A549 (cell line): Measurements from ENCODE around the gene DENND5A. TPM values are rescaled to one million over a fixed set of nuclear protein-coding genes. Genes with fewer than 3 reads are reported as not detected.

Experiments
- ATAC-seq, 2 experiments: fragments of 200-7000 bp in 1 of 2; fragments of >200 bp in 1 of 2; cut with Nextera tagmentation in 1 of 2; cut with Tn5 transposase in 1 of 2; 3 replicates each; pipeline versions ENCODE4 v1.8.0 to v1.9.1; 2018 to 2020; ENCODE audit warnings: mild to moderate bottlenecking in 1 of 2, moderate library complexity in 1 of 2
- CTCF ChIA-PET: fragments of 300-600 bp; sonication (Branson Sonifier 250); formaldehyde crosslinking; extraction: SDS; loops from one replicate; lab custom pipeline; 2021; ENCODE audit warnings: antibody characterized with exemption, inconsistent platforms; lab: Yijun Ruan, JAX
- POLR2A ChIA-PET: fragments of 350-600 bp; formaldehyde crosslinking; extraction: SDS; loops from one replicate; lab custom pipeline; 2021; ENCODE audit warnings: antibody characterized with exemption, inconsistent platforms; lab: Yijun Ruan, JAX
- DNase-seq, 2 experiments: peaks; one replicate each; pipeline versions ENCODE4 v3.0.0 to v3.0.0-alpha.2; 2011 to 2016; ENCODE audit warnings: low read depth in 1 of 2, low spot score in 1 of 2
- FAIRE-seq: peaks from 2 replicates; lab custom pipeline; 2011; peaks lifted over from hg19 to GRCh38; lab: Jason Lieb, UNC
- H3K27ac ChIP-seq, 2 experiments: fragments of >200 bp; sonication (Bioruptor Twin); formaldehyde crosslinking; 3 replicates each; pipeline ENCODE4 v1.5.1; 2016 to 2017
- H3K4me1 ChIP-seq: fragments of >200 bp; sonication (Bioruptor Twin); formaldehyde crosslinking; 3 replicates; pipeline ENCODE4 v1.6.1; 2016
- H3K4me2 ChIP-seq: fragments of >200 bp; sonication (Bioruptor Twin); formaldehyde crosslinking; 3 replicates; pipeline ENCODE4 v1.6.1; 2016
- H3K4me3 ChIP-seq: fragments of >200 bp; sonication (Bioruptor Twin); formaldehyde crosslinking; 3 replicates; pipeline ENCODE4 v1.5.1; 2016
- H3K9me3 ChIP-seq: fragments of >200 bp; sonication (Bioruptor Twin); formaldehyde crosslinking; 3 replicates; pipeline ENCODE4 v1.6.1; 2016
- CHD2 ChIP-seq: fragments of 150-350 bp; IDR thresholded peaks from 2 replicates; pipeline ENCODE4 v1.6.1; 2014; ENCODE audit warnings: low read length; ENCODE audit not compliant: partially characterized antibody
- CHD4 ChIP-seq: fragments of 200-600 bp; sonication (generic); IDR thresholded peaks from 2 replicates; pipeline ENCODE4 v1.6.1; 2016; ENCODE audit warnings: antibody characterized with exemption, mild to moderate bottlenecking, borderline replicate concordance
- FOSL2 ChIP-seq, 2 experiments: fragments of 450-650 bp in 1 of 2; fragments of >200 bp in 1 of 2; sonication (Bioruptor Twin) in 1 of 2; formaldehyde crosslinking; IDR thresholded peaks; 2 replicates each; pipeline versions ENCODE4 v1.5.0 to v1.6.1; 2016 to 2020; ENCODE audit warnings: mild to moderate bottlenecking in 1 of 2, moderate library complexity in 1 of 2
- GATA3 ChIP-seq: IDR thresholded peaks from 2 replicates; pipeline ENCODE4 v1.6.1; 2012; ENCODE audit warnings: borderline replicate concordance
- HDAC2 ChIP-seq: fragments of 200-600 bp; sonication (generic); IDR thresholded peaks from 2 replicates; pipeline ENCODE4 v1.6.1; 2016
- HOXA7 ChIP-seq: fragments of 250-450 bp; sonication (Bioruptor Pico); IDR thresholded peaks from 2 replicates; pipeline ENCODE4 v1.5.0; 2020; ENCODE audit warnings: mild to moderate bottlenecking, moderate library complexity
- JUN ChIP-seq, 2 experiments: fragments of >200 bp; sonication (Bioruptor Twin); formaldehyde crosslinking; IDR thresholded peaks; 2 replicates in 1 of 2; 3 replicates in 1 of 2; pipeline ENCODE4 v1.6.1; 2016 to 2017
- JUNB ChIP-seq: fragments of >200 bp; sonication (Bioruptor Twin); formaldehyde crosslinking; IDR thresholded peaks from 2 replicates; pipeline ENCODE4 v1.6.1; 2016
- KDM1A ChIP-seq: fragments of 200-600 bp; sonication (generic); IDR thresholded peaks from 2 replicates; pipeline ENCODE4 v1.6.1; 2016; ENCODE audit warnings: low read depth, mild to moderate bottlenecking
- NFE2L2 ChIP-seq: fragments of 150-350 bp; conservative IDR thresholded peaks from 2 replicates; pipeline ENCODE4 v1.6.1; 2014; ENCODE audit warnings: low read length
- PHF8 ChIP-seq: fragments of 200-600 bp; sonication (generic); IDR thresholded peaks from 2 replicates; pipeline ENCODE4 v1.6.1; 2016; ENCODE audit warnings: low read depth, mild to moderate bottlenecking, antibody characterized with exemption, moderate library complexity, borderline replicate concordance
- POLR2AphosphoS2 ChIP-seq: conservative IDR thresholded peaks from 2 replicates; pipeline ENCODE4 v1.6.1; 2012; ENCODE audit warnings: low read length, improper control_type of control experiment, inconsistent platforms
- RARB ChIP-seq: fragments of 250-450 bp; sonication (Bioruptor Pico); IDR thresholded peaks from 2 replicates; pipeline ENCODE4 v1.8.0; 2021; ENCODE audit warnings: mild to moderate bottlenecking, moderate library complexity
- RCOR1 ChIP-seq: fragments of 150-350 bp; IDR thresholded peaks from 2 replicates; pipeline ENCODE4 v1.6.1; 2014; ENCODE audit warnings: antibody characterized with exemption, low read length, low read depth
- RNF2 ChIP-seq: fragments of 200-600 bp; sonication (generic); IDR thresholded peaks from 2 replicates; pipeline ENCODE4 v1.6.1; 2016; ENCODE audit warnings: low read depth, mild to moderate bottlenecking, antibody characterized with exemption, moderate library complexity, borderline replicate concordance
- SREBF2 ChIP-seq: fragments of 450-650 bp; IDR thresholded peaks from 2 replicates; pipeline ENCODE4 v1.6.1; 2014; ENCODE audit warnings: mild to moderate bottlenecking, moderate library complexity
- ZSCAN20 ChIP-seq: fragments of 250-450 bp; sonication (Bioruptor Pico); IDR thresholded peaks from 2 replicates; pipeline ENCODE4 v1.8.0; 2022; ENCODE audit warnings: mild to moderate bottlenecking, moderate library complexity
- WGBS: methylation state at CpG from one replicate; pipeline ENCODE4 v1.1.6; 2017; ENCODE audit errors: missing lambda C conversion rate; 5-methylcytosine and 5-hydroxymethylcytosine counted together
- polyA plus RNA-seq, 4 experiments: library from polyadenylated mRNA; depleted of rRNA in 3 of 4; stranded (reverse); fragments of >200 nt; fragmentation: RNase III in 1 of 4; extraction: RNeasy Plus Mini Kit Qiagen cat#74134 plus additional on column Dnase treatment in 1 of 4; gene quantifications; 2 replicates in 3 of 4; 3 replicates in 1 of 4; pipeline ENCODE4 v1.2.3, GENCODE V29; 2011 to 2017
- TF ChIP-seq, protein P1 (sequence below): IDR thresholded peaks from 2 replicates; pipeline ENCODE4 v1.6.1; 2012; ENCODE audit warnings: low read depth, borderline replicate concordance
- TF ChIP-seq, protein P2 (sequence below): IDR thresholded peaks from 2 replicates; pipeline ENCODE4 v1.6.1; 2012
- TF ChIP-seq, protein P3 (sequence below): fragments of 150-350 bp; IDR thresholded peaks from 2 replicates; pipeline ENCODE4 v1.6.1; 2014; ENCODE audit warnings: low read depth, mild to moderate bottlenecking, low read length
- TF ChIP-seq, protein P4 (sequence below): IDR thresholded peaks from 2 replicates; pipeline ENCODE4 v1.6.1; 2012
- TF ChIP-seq, protein P5 (sequence below): fragments of 250-450 bp; sonication (Bioruptor Pico); IDR thresholded peaks from 2 replicates; pipeline ENCODE4 v1.5.0; 2021; ENCODE audit warnings: mild to moderate bottlenecking, moderate library complexity, borderline replicate concordance
- TF ChIP-seq, protein P6 (sequence below): fragments of 200-600 bp; sonication (generic); IDR thresholded peaks from 2 replicates; pipeline ENCODE4 v1.6.1; 2016; ENCODE audit warnings: antibody characterized with exemption, mild to moderate bottlenecking, moderate library complexity

DENND5A gene
- polyA plus RNA-seq, 2 of the 4 experiments (the other 2 are of a cell fraction): 36.6 to 88.7 TPM

DNA sequence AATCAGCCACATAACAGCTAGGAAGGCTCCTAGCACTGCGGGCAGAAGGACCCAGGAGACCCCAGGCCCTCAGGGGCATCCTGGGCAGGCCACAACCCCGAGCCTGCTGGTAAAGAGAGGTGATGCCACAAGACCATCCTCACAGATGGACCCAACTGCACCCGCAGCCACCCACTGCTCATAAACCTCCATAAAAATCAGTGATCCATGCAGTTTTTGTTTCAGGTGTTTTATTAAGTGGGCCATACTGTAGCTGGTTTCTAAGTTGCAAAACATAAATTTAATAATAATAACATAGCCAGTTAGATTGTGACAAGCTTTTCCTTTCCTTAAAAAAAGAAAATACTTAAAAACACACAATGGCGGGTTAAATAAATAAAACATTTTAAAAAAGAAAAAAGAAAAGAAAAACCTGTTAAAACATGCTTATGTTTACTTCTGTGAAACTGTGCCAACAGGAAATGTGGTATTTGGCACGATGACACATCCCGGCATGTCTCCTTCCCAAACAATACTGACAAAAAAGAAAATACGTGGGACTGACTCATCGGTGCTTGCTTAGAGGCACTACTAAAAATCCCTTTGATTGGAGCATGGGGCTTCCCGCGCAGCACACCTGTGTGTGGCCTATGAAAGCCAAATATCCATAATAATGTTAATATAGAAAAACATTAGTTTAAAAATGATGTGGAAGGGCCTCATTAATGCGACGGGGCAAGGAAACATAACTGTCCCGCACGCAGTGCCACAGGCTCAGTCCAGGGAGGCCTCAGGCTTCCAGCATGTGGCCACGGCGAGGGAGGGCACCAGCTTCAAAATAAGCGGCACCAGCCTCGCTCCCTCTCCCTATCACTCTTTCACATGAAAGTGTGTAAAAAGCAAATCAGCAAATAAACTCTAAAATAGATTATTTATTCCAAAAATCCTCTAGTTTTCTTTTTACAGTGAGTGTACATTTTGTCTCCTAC is 126.3 kb downstream of the DENND5A start:
- peak; percentile 92 for FAIRE-seq
- WGBS: 20% methylated on average over 16 of the region's 18 CpGs
- H3K4me2 ChIP-seq: peak overlapping the region; percentile 54
- H3K4me1 ChIP-seq: peaks cover 30% of the 10 kb centered on the region
- H3K9me3 ChIP-seq: no peaks in the 10 kb centered on the region
- ChIA-PET CTCF (interaction anchor here (0.7 to 9.0 kb wide), 40 partner anchors 8 to 368 kb away, joined by 3 to 160 read pairs (median 5); partner anchors contain the start of gene SCUBE2), POLR2A (interaction anchor here (0.6 to 1.5 kb wide), 3 partner anchors 89 to 449 kb away, joined by 3 to 7 read pairs (median 4); partner anchors contain the start of gene ZNF143)
- H3K27ac ChIP-seq: peak overlapping the region; percentile 43 to 83; a peak in 5 of 6 replicates
- H3K4me3 ChIP-seq: no peak overlapping the region
- TF ChIP-seq HOXA7: no peak
- peak; percentile 85 for TF ChIP-seq FOSL2 (IDR thresholded peaks at IDR 0.05)
- peak; percentile 93 for TF ChIP-seq FOSL2 (CRISPR knock-in tag; IDR thresholded peaks at IDR 0.05)
- TF ChIP-seq, protein P1, sequence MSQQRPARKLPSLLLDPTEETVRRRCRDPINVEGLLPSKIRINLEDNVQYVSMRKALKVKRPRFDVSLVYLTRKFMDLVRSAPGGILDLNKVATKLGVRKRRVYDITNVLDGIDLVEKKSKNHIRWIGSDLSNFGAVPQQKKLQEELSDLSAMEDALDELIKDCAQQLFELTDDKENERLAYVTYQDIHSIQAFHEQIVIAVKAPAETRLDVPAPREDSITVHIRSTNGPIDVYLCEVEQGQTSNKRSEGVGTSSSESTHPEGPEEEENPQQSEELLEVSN: peak; percentile 88
- peak; percentile 53; the same call in 1 of the 2 replicates for TF ChIP-seq GATA3
- TF ChIP-seq HDAC2: no peak
- no peak for TF ChIP-seq CHD4
- no peak for TF ChIP-seq PHF8
- TF ChIP-seq, protein P2, sequence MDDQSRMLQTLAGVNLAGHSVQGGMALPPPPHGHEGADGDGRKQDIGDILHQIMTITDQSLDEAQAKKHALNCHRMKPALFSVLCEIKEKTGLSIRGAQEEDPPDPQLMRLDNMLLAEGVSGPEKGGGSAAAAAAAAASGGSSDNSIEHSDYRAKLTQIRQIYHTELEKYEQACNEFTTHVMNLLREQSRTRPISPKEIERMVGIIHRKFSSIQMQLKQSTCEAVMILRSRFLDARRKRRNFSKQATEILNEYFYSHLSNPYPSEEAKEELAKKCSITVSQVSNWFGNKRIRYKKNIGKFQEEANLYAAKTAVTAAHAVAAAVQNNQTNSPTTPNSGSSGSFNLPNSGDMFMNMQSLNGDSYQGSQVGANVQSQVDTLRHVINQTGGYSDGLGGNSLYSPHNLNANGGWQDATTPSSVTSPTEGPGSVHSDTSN: no peak
- no peak for TF ChIP-seq SREBF2
- TF ChIP-seq JUN (IDR thresholded peaks at IDR 0.05): peak in 1 of 2 experiments; percentile 48; a peak in 1 of 5 replicates
- no peak for TF ChIP-seq KDM1A
- TF ChIP-seq, protein P3, sequence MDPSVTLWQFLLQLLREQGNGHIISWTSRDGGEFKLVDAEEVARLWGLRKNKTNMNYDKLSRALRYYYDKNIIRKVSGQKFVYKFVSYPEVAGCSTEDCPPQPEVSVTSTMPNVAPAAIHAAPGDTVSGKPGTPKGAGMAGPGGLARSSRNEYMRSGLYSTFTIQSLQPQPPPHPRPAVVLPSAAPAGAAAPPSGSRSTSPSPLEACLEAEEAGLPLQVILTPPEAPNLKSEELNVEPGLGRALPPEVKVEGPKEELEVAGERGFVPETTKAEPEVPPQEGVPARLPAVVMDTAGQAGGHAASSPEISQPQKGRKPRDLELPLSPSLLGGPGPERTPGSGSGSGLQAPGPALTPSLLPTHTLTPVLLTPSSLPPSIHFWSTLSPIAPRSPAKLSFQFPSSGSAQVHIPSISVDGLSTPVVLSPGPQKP: no peak
- TF ChIP-seq, protein P4, sequence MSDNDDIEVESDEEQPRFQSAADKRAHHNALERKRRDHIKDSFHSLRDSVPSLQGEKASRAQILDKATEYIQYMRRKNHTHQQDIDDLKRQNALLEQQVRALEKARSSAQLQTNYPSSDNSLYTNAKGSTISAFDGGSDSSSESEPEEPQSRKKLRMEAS: peak; percentile 74
- no peak for TF ChIP-seq RARB (CRISPR knock-in tag)
- TF ChIP-seq JUNB: peak; percentile 70
- TF ChIP-seq RCOR1: no peak
- peak; percentile 80 to 82 for ATAC-seq
- DNase-seq: peak; percentile 82 to 86

DNA sequence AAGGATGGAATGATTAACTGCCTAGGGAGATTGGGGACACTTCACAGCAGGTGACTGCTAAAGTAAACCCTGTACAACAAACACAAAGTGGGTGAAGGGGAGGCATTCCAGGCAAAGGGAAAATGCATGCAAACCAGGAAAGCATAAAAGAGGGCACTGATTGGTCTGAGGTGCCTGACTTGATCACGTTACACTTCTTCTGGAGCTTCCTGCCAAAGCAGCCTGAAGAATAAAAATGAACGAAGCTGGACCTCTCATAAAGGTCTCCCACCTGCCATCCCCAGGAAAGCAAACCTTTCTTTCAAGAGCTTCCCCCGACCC is 127.1 kb downstream of the DENND5A start:
- 59% methylated on average over 3 of the region's 3 CpGs for WGBS
- POLR2A ChIA-PET: interaction anchor here (0.6 to 1.5 kb wide), 7 partner anchors 123 to 450 kb away, joined by 3 to 12 read pairs (median 5); partner anchors contain the start of genes IPO7, TMEM9B and ZNF143
- CTCF ChIA-PET: interaction anchor here (0.6 to 9.0 kb wide), 54 partner anchors 8 to 627 kb away, joined by 3 to 160 read pairs (median 5); partner anchors contain the start of genes NRIP3, SCUBE2 and TMEM9B
- Histone ChIP-seq H3K9me3 (no peaks in the 10 kb centered on the region), H3K4me3 (no peak overlapping the region), H3K4me1 (peaks cover 30% of the 10 kb centered on the region), H3K4me2 (peak overlapping the region; percentile 54), H3K27ac (peak overlapping the region; percentile 43 to 83; a peak in 5 of 6 replicates)
- no peak for FAIRE-seq
- TF ChIP-seq KDM1A (no peak), POLR2AphosphoS2 (no peak), RNF2 (no peak), NFE2L2 (no peak), ZSCAN20 (CRISPR knock-in tag) (no peak), CHD2 (no peak), HDAC2 (no peak)
- TF ChIP-seq, protein P5, sequence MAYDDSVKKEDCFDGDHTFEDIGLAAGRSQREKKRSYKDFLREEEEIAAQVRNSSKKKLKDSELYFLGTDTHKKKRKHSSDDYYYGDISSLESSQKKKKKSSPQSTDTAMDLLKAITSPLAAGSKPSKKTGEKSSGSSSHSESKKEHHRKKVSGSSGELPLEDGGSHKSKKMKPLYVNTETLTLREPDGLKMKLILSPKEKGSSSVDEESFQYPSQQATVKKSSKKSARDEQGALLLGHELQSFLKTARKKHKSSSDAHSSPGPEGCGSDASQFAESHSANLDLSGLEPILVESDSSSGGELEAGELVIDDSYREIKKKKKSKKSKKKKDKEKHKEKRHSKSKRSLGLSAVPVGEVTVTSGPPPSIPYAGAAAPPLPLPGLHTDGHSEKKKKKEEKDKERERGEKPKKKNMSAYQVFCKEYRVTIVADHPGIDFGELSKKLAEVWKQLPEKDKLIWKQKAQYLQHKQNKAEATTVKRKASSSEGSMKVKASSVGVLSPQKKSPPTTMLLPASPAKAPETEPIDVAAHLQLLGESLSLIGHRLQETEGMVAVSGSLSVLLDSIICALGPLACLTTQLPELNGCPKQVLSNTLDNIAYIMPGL (CRISPR knock-in tag): no peak
- TF ChIP-seq, protein P6, sequence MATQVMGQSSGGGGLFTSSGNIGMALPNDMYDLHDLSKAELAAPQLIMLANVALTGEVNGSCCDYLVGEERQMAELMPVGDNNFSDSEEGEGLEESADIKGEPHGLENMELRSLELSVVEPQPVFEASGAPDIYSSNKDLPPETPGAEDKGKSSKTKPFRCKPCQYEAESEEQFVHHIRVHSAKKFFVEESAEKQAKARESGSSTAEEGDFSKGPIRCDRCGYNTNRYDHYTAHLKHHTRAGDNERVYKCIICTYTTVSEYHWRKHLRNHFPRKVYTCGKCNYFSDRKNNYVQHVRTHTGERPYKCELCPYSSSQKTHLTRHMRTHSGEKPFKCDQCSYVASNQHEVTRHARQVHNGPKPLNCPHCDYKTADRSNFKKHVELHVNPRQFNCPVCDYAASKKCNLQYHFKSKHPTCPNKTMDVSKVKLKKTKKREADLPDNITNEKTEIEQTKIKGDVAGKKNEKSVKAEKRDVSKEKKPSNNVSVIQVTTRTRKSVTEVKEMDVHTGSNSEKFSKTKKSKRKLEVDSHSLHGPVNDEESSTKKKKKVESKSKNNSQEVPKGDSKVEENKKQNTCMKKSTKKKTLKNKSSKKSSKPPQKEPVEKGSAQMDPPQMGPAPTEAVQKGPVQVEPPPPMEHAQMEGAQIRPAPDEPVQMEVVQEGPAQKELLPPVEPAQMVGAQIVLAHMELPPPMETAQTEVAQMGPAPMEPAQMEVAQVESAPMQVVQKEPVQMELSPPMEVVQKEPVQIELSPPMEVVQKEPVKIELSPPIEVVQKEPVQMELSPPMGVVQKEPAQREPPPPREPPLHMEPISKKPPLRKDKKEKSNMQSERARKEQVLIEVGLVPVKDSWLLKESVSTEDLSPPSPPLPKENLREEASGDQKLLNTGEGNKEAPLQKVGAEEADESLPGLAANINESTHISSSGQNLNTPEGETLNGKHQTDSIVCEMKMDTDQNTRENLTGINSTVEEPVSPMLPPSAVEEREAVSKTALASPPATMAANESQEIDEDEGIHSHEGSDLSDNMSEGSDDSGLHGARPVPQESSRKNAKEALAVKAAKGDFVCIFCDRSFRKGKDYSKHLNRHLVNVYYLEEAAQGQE: no peak
- peak; percentile 16 to 32; a peak in 4 of 6 replicates for ATAC-seq
- DNase-seq: no peak
